Ectodermal cell (in vitro differentiated cells): ENCODE results near the gene ADAMTSL3.

ENCODE experiments used
- H3K27ac ChIP-seq: 2 replicates; pipeline ENCODE4 v1.7.0; 2013; ENCODE audit warnings: mild to moderate bottlenecking, low read depth, low read length; ENCODE audit not compliant: insufficient read depth, poor library complexity, severe bottlenecking
- H3K27me3 ChIP-seq: 2 replicates; pipeline ENCODE4 v1.7.0; 2013; ENCODE audit warnings: mild to moderate bottlenecking, low read length; ENCODE audit not compliant: insufficient read depth, control insufficient read depth, poor library complexity, severe bottlenecking
- H3K36me3 ChIP-seq: one replicate; pipeline ENCODE4 v1.7.0; 2013; ENCODE audit warnings: low read length; ENCODE audit not compliant: control insufficient read depth, insufficient read depth
- H3K4me1 ChIP-seq: one replicate; pipeline ENCODE4 v1.7.0; 2013; ENCODE audit warnings: low read length; ENCODE audit not compliant: control insufficient read depth, insufficient read depth
- H3K4me3 ChIP-seq: 2 replicates; pipeline ENCODE4 v1.7.0; 2013; ENCODE audit warnings: low read depth, low read length, control low read depth; ENCODE audit not compliant: insufficient read depth
- H3K9me3 ChIP-seq: 2 replicates; pipeline ENCODE4 v1.7.0; 2013; ENCODE audit warnings: mild to moderate bottlenecking, low read length, moderate library complexity; ENCODE audit not compliant: control insufficient read depth
- WGBS, 2 experiments: methylation state at CpG; one replicate each; pipeline ENCODE4 v1.1.7; 2013; ENCODE audit warnings: missing lambda C conversion rate in 2 of 2; 5-methylcytosine and 5-hydroxymethylcytosine counted together

Gene ADAMTSL3

GRCh38 chr15:83682476-83683088 is 28.7 kb downstream of the ADAMTSL3 start:
- Histone ChIP-seq H3K27ac (no peak overlapping the region), H3K4me3 (no peak overlapping the region), H3K4me1 (no peaks in the 10 kb centered on the region), H3K27me3 (no peaks in the 10 kb centered on the region), H3K36me3 (no peaks in the 10 kb centered on the region), H3K9me3 (no peaks in the 10 kb centered on the region)
- 95 to 98% methylated on average over 2 to 3 of the region's 3 CpGs for WGBS, 2 experiments

- H3K4me1 ChIP-seq = no peaks in the 10 kb centered on the region
- H3K36me3 ChIP-seq = no peaks in the 10 kb centered on the region
- H3K4me3 ChIP-seq = no peak overlapping the region
- H3K9me3 ChIP-seq = no peaks in the 10 kb centered on the region
- H3K27ac ChIP-seq = no peak overlapping the region
- no peaks in the 10 kb centered on the region for H3K27me3 ChIP-seq
- 81 to 82% methylated on average over 9 of the region's 9 CpGs for WGBS, 2 experiments
Measured at GRCh38 chr15:83685916-83686332, 32.0 kb downstream of the ADAMTSL3 start.

GRCh38 chr15:83688201-83688600 is 34.3 kb downstream of the ADAMTSL3 start:
- no peaks in the 10 kb centered on the region for H3K27me3 ChIP-seq
- WGBS, 2 experiments = 91 to 96% methylated on average over 3 of the region's 4 CpGs
- H3K9me3 ChIP-seq = no peaks in the 10 kb centered on the region
- H3K4me3 ChIP-seq = no peak overlapping the region
- no peaks in the 10 kb centered on the region for H3K4me1 ChIP-seq
- no peaks in the 10 kb centered on the region for H3K36me3 ChIP-seq
- H3K27ac ChIP-seq = no peak overlapping the region

- Histone ChIP-seq H3K27me3 (no peaks in the 10 kb centered on the region), H3K9me3 (no peaks in the 10 kb centered on the region), H3K27ac (no peak overlapping the region), H3K36me3 (no peaks in the 10 kb centered on the region), H3K4me3 (no peak overlapping the region), H3K4me1 (peaks cover 6% of the 10 kb centered on the region)
- WGBS, 2 experiments = 94 to 98% methylated on average over 4 of the region's 4 CpGs
Measured at GRCh38 chr15:83690676-83691075, 36.8 kb downstream of the ADAMTSL3 start.

- H3K27ac ChIP-seq = no peak overlapping the region
- H3K9me3 ChIP-seq = no peaks in the 10 kb centered on the region
- 90 to 93% methylated on average over 10 of the region's 10 CpGs for WGBS, 2 experiments
- no peaks in the 10 kb centered on the region for H3K36me3 ChIP-seq
- peaks cover 6% of the 10 kb centered on the region for H3K4me1 ChIP-seq
- H3K27me3 ChIP-seq = no peaks in the 10 kb centered on the region
- no peak overlapping the region for H3K4me3 ChIP-seq
Measured at GRCh38 chr15:83692746-83693581, 39.0 kb downstream of the ADAMTSL3 start.

GRCh38 chr15:83694015-83694414 is 40.1 kb downstream of the ADAMTSL3 start:
- H3K36me3 ChIP-seq = no peaks in the 10 kb centered on the region
- H3K27ac ChIP-seq = no peak overlapping the region
- H3K9me3 ChIP-seq = no peaks in the 10 kb centered on the region
- 49 to 57% methylated on average over 6 to 9 of the region's 9 CpGs for WGBS, 2 experiments
- H3K4me3 ChIP-seq = no peak overlapping the region
- H3K4me1 ChIP-seq = peaks cover 6% of the 10 kb centered on the region
- H3K27me3 ChIP-seq = no peaks in the 10 kb centered on the region

GRCh38 chr15:83694536-83694935 is 40.6 kb downstream of the ADAMTSL3 start:
- Histone ChIP-seq H3K4me3 (no peak overlapping the region), H3K9me3 (no peaks in the 10 kb centered on the region), H3K4me1 (peaks cover 6% of the 10 kb centered on the region), H3K36me3 (no peaks in the 10 kb centered on the region), H3K27ac (no peak overlapping the region), H3K27me3 (no peaks in the 10 kb centered on the region)
- WGBS, 2 experiments = 50 to 62% methylated on average over 5 of the region's 5 CpGs

- WGBS, 2 experiments = 77 to 87% methylated on average over 3 of the region's 3 CpGs
- Histone ChIP-seq H3K27me3 (no peaks in the 10 kb centered on the region), H3K4me3 (no peak overlapping the region), H3K27ac (no peak overlapping the region), H3K9me3 (no peaks in the 10 kb centered on the region), H3K36me3 (no peaks in the 10 kb centered on the region), H3K4me1 (peaks cover 6% of the 10 kb centered on the region)
Measured at GRCh38 chr15:83695246-83695645, 41.3 kb downstream of the ADAMTSL3 start.

- WGBS, 2 experiments = 89% methylated on average over 7 of the region's 7 CpGs
- peaks cover 6% of the 10 kb centered on the region for H3K4me1 ChIP-seq
- no peak overlapping the region for H3K27ac ChIP-seq
- H3K27me3 ChIP-seq = no peaks in the 10 kb centered on the region
- H3K36me3 ChIP-seq = no peaks in the 10 kb centered on the region
- H3K9me3 ChIP-seq = no peaks in the 10 kb centered on the region
- H3K4me3 ChIP-seq = no peak overlapping the region
Measured at GRCh38 chr15:83695901-83696425, 42.0 kb downstream of the ADAMTSL3 start.

GRCh38 chr15:83697716-83698115 is 43.8 kb downstream of the ADAMTSL3 start:
- Histone ChIP-seq H3K4me3 (no peak overlapping the region), H3K4me1 (peaks cover 6% of the 10 kb centered on the region), H3K9me3 (no peaks in the 10 kb centered on the region), H3K36me3 (no peaks in the 10 kb centered on the region), H3K27ac (no peak overlapping the region), H3K27me3 (no peaks in the 10 kb centered on the region)
